Pons (tissue), 1 donor: ENCODE measurements around the gene CFAP100.

Source experiments
- DNase-seq: peaks from one replicate; pipeline ENCODE4 v3.0.0-alpha.2; 2016; ENCODE audit warnings: low spot score

Gene CFAP100

GRCh38 chr3:126422571-126423091 is 27.9 kb downstream of the CFAP100 start:
- no peak for DNase-seq

DNA sequence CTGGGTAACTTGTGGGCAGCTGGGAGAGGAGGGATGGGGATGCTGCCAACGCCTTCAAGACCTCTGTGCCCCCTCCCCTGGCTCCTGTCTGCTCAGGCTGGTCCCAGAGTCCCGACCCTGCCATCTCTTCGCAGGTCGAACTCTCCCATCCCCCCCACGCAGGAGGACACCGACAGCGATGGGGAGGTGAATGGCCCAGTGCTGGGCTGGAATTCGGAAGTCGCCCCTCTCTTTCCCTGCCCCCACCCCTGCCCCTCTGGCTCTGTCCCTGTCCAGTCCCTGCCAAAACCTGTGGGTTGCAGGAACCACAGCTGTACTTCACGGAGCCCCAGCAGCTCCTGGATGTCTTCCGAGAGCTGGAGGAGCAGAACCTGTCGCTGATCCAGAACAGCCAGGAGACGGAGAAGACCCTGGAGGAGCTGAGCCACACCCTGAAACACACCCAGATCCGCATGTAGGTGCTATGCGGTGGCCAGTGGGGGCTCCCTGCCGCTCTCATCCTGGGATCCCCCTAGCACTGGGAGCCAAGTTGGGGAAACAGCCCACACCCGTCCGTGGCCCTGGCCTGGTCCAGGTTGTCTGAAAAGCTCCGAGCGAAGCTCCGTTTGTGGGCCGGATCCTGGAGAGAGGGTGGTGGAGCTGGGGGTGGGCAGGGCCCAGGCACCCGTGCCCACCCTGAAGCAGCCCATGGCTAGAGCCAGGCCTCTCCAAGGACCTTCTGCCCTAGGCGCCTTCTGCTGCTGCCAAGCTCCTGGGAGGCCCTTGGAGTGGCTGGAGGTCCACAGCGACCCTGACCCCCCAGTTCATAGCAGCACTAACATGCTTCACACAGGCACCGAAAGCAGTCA is 28.7 kb downstream of the CFAP100 start:
- DNase-seq: no peak

DNA sequence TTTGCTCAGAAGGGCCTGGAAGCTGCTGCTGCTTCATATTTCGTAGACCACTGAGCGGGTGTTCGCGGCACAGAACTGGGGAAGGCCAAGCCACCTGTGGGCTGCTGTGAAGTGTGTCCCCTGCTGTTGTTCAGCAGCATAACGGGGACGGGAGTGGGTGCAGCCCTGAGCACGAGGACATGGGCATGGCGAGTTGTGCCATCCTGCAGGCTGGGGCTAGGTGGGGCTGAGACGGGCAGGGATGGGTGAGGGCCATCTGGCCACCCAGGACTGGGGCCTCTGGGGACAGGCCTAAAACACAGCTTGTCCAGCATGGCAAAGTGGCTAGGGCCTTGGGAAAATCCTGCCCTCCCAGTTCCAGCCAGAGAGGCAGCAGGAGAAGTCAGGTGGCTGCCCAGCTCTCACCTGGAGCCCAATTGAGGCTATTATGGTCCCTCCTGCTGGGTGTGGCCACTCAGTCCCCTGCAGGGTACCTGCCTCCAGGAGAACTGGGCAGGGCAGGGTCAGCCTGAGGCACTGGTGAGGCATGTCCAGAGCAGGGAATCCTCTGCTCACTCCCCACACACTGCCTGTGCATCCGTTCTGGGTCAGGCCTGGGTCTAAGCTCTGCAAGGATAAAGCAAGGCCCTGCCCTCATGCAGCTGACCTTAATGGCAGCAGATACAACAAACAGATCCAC is 29.5 kb downstream of the CFAP100 start:
- DNase-seq: no peak

DNA sequence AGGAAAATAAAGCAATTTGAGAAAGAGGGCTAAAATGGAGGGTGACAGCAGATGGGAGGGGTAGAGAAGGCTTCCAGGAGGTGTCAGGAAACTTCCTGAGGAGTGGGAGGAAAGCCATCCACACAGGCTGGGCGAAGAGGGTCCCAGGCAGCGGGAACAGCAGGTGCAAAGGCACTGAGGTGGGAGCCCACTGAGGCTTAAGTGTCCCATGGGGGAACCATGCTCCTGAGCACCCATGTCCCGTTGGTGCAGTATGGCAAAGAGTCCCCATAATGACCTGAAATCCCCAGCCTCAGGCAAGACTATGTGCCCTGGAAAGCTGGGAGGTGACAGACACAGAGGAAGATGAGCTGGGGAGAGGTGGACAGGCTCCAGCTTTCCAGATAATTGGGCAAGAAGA is 30.0 kb downstream of the CFAP100 start:
- DNase-seq: no peak

DNA sequence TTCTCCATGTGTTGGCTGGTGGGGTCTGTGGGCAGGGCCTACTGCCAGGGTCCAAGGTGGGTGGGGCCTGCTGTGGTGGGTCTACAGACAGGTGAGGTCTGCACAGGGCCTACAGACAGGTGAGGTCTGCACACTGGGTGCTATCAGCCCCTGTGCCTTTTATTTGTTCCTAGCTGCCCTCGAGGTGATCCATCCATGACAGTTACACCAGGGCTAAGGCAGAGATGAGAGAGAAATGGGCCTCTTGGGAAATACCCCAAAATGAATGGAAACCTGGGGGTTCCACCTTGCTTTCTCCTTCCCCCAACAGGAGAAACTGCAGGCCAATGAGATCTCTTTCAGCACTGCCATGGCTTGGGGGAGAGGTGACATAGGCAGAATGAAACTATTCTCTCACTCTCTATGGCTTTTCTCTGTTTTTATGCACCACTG is 36.4 kb downstream of the CFAP100 start:
- DNase-seq: no peak

GRCh38 chr3:126432361-126433104 is 37.8 kb downstream of the CFAP100 start:
- no peak for DNase-seq

- no peak for DNase-seq
Measured at GRCh38 chr3:126433105-126433430, 38.4 kb downstream of the CFAP100 start.

GRCh38 chr3:126433496-126434263 is 39.0 kb downstream of the CFAP100 start:
- no peak for DNase-seq

GRCh38 chr3:126434264-126434590 is 39.5 kb downstream of the CFAP100 start:
- DNase-seq: no peak

DNA sequence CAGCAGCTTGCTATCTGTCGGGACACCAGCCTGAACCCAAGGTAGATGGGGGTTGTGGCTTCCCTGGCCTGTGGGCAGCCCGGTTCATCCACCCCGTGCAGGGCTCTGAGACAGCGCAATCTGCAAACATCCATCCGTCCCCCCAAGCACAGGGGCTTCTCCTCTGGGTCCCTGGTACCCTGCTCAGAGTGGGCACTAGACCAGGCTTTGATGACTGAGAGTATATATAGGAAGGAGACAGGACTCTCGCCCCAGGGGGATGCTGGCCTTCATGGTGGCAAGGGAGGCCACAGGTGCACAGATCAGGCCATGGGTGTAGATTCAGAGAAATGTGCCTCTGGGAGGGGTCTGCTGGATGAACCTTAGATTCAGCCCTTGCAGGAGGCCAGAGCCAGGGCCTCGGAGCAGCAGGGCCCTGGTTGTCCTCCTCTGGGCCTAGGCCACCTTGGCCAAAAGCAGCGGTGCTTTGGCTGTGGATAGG is 40.3 kb downstream of the CFAP100 start:
- DNase-seq: no peak

DNA sequence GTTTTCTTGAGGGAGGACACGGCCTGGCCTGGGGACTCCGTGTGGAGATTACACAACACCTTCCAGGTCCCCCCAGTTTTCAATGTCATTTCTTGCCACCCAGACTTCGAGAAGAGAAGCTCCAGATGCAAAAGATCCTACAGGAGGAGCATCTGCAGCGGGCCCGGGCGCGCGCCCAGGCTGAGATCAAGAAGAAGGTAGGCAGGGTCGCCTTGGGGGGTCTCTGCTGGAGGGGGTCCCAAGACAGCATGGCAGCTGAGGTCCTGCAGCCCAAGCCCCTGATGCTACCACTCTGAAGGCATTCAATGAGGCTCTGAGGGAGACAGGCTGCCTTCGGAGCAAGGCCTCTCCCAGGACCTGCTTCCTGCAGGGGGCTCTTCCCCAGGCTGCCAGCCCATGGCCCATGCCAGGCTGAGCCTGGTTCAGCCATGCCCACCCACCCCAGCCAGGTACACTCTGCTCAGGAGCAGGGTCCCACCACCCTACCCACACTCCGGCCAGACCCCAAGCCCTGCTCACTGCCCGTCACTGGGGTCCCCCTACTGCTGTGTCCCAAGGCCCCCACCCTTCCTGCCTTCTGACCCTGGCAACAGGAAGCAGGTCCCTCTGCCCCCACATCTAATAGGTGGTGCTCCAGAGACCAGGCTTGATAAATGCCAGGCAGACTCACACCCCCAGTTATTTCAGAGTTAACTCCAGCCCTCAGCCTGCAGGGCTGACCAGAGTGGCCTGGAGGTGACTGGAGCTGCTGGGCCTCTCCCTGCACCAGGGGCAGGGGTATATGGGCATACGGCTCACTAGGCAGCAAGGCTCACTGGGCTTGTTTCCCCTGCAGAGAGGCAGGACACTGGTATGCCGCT is 41.0 kb downstream of the CFAP100 start:
- DNase-seq: no peak

DNA sequence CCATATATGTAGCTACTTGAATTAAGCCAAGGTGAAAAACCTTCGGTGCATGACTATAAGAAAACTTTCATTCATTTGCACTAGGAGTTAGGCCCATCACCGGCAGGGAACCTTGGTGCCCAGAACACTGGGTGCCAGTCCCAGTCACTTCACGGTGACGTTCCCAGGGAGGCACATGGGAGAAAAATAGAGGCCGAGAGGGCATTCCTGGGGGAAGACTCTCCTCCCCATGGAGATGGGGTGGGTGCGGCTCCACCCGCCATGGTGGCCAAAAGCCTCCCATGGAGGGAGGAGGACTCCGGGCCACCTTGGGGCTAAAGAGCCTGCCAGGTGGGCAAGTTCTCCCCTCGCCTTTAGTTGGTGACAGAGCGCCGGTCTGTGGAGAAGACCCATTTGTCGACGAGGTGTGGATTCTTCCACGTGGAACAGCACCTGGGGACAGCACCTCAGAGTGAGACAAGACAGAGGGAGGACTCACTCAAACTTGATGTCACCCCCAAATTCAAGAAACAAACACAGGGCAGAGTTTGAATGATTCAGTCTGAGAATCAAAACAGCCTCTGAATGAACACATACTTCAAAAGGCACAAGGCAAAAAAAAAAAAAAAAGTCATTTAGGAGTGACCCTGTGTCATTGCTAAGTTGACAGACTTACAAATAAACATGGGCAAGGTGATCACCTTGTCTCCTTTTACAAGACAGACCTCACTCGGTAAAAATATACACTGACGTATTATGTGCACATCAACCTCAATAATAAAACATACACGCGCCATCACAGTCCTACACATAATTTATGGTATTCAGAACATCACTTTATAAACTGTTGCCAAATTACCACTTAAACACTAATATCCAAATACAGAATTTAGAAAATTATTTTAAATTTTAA is 42.4 kb downstream of the CFAP100 start:
- no peak for DNase-seq

GRCh38 chr3:126438186-126438585 is 43.5 kb downstream of the CFAP100 start:
- DNase-seq: no peak

- no peak for DNase-seq
Measured at GRCh38 chr3:126438746-126439145, 44.0 kb downstream of the CFAP100 start.

DNA sequence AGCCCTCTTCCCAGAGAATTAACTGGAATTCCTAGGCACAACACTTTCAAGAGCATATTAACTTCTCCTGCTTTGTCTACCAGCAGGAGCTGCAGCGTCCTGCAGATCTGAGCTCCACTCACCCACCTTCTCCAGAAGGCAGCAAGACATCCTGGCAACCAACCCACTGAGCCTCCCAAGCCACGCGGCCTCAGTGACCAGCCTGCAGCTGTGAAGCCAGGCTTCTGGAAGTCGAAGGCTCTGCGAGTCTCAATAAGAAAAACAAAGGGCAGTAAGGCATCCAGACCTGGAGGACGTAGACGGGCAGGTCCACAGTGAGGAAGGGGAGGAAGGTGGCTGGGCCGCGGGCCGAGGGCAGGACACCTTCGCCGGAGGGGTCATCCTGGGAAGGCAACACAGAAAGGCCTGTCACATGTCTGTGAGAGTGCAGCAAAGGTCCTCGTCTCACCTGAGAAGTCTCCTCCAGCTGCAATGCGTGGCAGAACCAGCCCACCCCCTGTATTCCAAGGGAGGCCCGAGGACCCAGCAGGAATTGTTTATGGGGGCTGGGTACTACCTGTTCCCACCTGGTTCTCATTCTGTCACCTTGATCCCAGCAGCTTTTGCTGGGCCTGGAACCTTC is 44.7 kb downstream of the CFAP100 start:
- no peak for DNase-seq

GRCh38 chr3:126439968-126440708 is 45.4 kb downstream of the CFAP100 start:
- no peak for DNase-seq

GRCh38 chr3:126440709-126440995 is 45.9 kb downstream of the CFAP100 start:
- DNase-seq: no peak

DNA sequence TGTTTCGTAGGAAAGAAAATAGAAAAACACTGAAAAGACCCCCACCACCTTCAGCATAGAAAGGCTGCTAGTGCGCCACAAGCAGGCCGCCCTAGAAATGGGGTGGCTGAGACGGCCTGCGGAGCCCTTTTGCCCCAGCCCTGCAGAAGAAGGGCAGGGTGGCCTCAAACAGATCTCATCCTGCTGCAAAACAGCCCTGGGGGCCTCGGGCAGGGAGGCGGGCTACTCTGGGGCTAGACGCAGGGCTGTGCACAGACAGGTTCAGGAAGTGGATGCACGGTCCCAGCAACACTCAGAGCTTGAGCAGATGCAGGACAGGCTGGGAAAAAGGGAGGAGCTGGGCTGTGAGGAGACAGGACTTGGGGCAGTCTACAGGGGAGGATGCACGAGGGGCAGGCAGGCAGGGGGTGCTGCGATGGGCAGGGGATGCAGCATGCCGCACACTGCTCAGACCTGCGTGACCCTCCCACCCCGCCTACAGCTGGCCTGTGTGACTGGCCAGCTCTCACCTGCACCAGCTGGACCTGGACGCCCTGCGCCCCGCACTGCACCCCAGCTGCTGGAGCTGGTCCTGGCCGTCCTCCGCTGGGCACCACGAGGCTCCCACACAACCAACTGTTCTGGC is 46.7 kb downstream of the CFAP100 start:
- no peak for DNase-seq
